HL-60 (cell line): Measurements from ENCODE around the gene NRDC.

Experiments
- GABPA ChIP-seq: IDR thresholded peaks from 2 replicates; pipeline ENCODE4 v1.6.1; 2012; ENCODE audit warnings: low read depth
- POLR2AphosphoS5 ChIP-seq: IDR thresholded peaks from 2 replicates; pipeline ENCODE4 v1.6.1; 2012; ENCODE audit warnings: low read depth
- REST ChIP-seq: IDR thresholded peaks from 2 replicates; pipeline ENCODE4 v1.6.1; 2012; ENCODE audit warnings: low read depth; ENCODE audit not compliant: insufficient replicate concordance
- SPI1 ChIP-seq: IDR thresholded peaks from 2 replicates; pipeline ENCODE4 v1.6.1; 2012; ENCODE audit warnings: low read depth, mild to moderate bottlenecking, borderline replicate concordance
- TF ChIP-seq, protein P1 (sequence below): IDR thresholded peaks from one replicate; pipeline ENCODE4 v1.5.1; 2011; ENCODE audit warnings: low read length, control low read depth, inconsistent platforms; ENCODE audit not compliant: insufficient read depth

- TF ChIP-seq, protein P1, sequence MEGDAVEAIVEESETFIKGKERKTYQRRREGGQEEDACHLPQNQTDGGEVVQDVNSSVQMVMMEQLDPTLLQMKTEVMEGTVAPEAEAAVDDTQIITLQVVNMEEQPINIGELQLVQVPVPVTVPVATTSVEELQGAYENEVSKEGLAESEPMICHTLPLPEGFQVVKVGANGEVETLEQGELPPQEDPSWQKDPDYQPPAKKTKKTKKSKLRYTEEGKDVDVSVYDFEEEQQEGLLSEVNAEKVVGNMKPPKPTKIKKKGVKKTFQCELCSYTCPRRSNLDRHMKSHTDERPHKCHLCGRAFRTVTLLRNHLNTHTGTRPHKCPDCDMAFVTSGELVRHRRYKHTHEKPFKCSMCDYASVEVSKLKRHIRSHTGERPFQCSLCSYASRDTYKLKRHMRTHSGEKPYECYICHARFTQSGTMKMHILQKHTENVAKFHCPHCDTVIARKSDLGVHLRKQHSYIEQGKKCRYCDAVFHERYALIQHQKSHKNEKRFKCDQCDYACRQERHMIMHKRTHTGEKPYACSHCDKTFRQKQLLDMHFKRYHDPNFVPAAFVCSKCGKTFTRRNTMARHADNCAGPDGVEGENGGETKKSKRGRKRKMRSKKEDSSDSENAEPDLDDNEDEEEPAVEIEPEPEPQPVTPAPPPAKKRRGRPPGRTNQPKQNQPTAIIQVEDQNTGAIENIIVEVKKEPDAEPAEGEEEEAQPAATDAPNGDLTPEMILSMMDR = no peak
- TF ChIP-seq REST (no peak), POLR2AphosphoS5 (no peak), GABPA (no peak), SPI1 (no peak)
Observed at GRCh38 chr1:51755437-51755836, 123.1 kb downstream of the NRDC start.
